Keratinocyte (primary cell): ENCODE measurements around the gene SDK1.

Experiments used
- CTCF ChIP-seq, 3 experiments: IDR thresholded peaks in 1 of 3; conservative IDR thresholded peaks in 1 of 3; optimal IDR thresholded peaks in 1 of 3; 2 replicates in 2 of 3; 3 replicates in 1 of 3; pipeline versions ENCODE3 to v1.5.1; 2011; ENCODE audit warnings: low read length in 3 of 3, mild to moderate bottlenecking in 3 of 3, moderate library complexity in 2 of 3, control low read depth in 1 of 3, inconsistent platforms in 1 of 3; ENCODE audit not compliant: insufficient read depth in 2 of 3; ENCODE audit errors: extremely low read depth in 1 of 3
- EZH2 ChIP-seq: IDR thresholded peaks from one replicate; pipeline ENCODE4 v1.6.1; 2012; ENCODE audit warnings: inconsistent platforms, mild to moderate bottlenecking, low read length, moderate library complexity

DNA sequence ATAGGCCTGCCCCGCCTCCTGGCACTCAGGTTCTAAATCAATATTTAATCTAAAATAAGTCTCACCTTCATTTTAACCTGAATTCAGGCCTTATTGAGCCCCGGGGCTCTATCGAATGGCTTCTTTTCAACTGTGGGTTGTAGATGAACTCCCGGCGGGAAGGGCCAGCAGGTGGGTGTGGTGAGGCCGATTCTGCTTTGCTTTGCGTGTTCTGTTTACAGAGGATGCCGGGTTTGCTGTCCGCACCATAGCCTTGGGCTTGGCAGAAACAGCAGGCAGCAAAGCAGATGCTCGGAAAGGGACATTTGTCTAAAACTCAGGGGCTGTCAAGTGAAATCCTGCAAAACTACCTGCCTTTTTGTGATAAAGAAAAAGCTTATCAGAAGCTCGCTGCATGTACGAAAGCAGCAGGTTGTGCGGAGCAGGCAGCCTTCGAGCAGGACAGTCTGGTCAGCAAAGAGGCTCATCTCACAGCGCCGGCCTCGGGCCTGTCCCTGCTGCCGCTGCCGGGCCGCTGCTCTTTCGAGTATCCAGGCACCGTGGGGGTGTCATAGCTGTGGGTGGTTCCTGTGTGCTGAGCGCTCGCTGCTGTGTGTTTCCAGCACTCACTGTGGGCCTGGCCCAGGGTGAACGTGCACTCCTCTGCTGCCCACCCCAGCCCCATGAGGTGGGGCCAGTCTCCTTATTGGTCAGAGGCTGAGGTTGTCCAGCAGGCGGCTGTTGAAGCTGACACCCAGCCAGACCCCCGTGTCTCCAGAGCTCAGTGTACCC lies 946.2 kb downstream of the SDK1 start:
- TF ChIP-seq CTCF (optimal IDR thresholded peaks at IDR 0.05 in 1 of 3, IDR thresholded peaks at IDR 0.05 in 1 of 3, conservative IDR thresholded peaks at IDR 0.05 in 1 of 3; ENCODE audit: extremely low read depth in 1 of 3, insufficient read depth in 2 of 3, low read length in 3 of 3), result no peak
- no peak for TF ChIP-seq EZH2
